Measurements from ENCODE around the gene DLGAP4.

DNA sequence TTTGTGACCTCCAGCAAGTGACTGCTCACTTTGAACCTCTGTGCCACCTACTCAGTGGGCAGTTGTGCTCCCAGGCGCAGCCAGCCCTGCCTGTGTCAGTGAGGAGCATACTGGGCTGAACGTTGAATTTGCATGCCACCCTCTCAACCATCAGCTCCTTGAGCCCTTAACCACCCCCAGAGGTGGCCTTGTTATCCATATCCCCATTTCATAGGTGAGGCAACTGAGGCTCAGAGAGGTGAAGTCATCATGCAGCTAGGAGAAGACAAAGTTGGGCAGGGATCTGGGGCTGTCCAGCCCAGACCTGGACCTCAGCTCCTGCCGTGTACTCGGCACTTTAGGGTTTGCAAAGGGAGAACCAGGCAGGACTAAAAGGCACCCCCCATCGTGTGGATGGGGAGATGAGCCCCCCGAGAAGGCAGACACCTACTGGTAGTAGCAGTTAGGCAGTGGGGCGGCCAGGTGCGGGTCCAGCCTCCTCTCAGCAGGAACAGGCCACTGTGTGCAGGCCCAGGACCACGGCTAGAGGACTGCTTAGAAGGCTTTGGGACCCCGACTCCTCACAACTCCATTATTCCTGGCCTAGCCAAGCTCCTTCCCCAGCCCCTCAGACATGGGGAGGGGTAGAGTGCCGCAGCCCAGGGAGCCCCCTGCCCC is 134.4 kb downstream of the DLGAP4 start:
- TF ChIP-seq POLR2A (IDR thresholded peaks at IDR 0.05): no peak
- no peak for TF ChIP-seq CTCF (IDR thresholded peaks at IDR 0.05)
- TF ChIP-seq EP300 (IDR thresholded peaks at IDR 0.05; ENCODE audit: low read depth): no peak
